Posterior vena cava (tissue), 2 donors: ENCODE data around the gene SSTR5. TPM values are rescaled to one million over a fixed set of nuclear protein-coding genes. Genes with fewer than 3 reads are reported as not detected.

Experiments
- DNase-seq: peaks from one replicate; pipeline ENCODE4 v3.0.0-alpha.2; 2020; ENCODE audit warnings: low spot score
- intact Hi-C, 2 donors: fragments of 100-400 bp; cut with DNase I; formaldehyde crosslinking; loops; one replicate each; pipeline versions ENCODE4 v1.14.1 to v1.14.2; 2022 to 2023
- total RNA-seq, 2 donors: library from RNA; stranded (reverse); fragmentation: NEBNext Ultra II Directional; extraction: Animal tissue kit (Norgen Biotek cat#: 25700); gene quantifications; one replicate each; pipeline ENCODE4 v1.2.1, GENCODE V29; 2021
- donor health status: DM: yes; HTN: yes; CAD: no.
- donor health status: DM: yes; HTN: yes; CAD: no.

Gene SSTR5
- total RNA-seq, 2 donors from 2014 or later = not detected

- intact Hi-C loops = no loop called here
- DNase-seq = no peak
Measured at GRCh38 chr16:1067629-1068028, 4.9 kb upstream of the SSTR5 start.

GRCh38 chr16:1068451-1068850 lies 4.1 kb upstream of the SSTR5 start:
- intact Hi-C loops = no loop called here
- no peak for DNase-seq

- DNase-seq = no peak
- intact Hi-C loops = no loop called here
Measured at GRCh38 chr16:1069154-1069553, 3.4 kb upstream of the SSTR5 start.

GRCh38 chr16:1070084-1070863 lies 2.3 kb upstream of the SSTR5 start:
- intact Hi-C loops = no loop called here
- DNase-seq = no peak

GRCh38 chr16:1070864-1071408 lies 1.6 kb upstream of the SSTR5 start:
- intact Hi-C loops = no loop called here
- no peak for DNase-seq

- DNase-seq = no peak
- intact Hi-C loops = no loop called here
Measured at GRCh38 chr16:1071561-1072225, 854 bp upstream of the SSTR5 start.

GRCh38 chr16:1073262-1073558 lies 663 bp downstream of the SSTR5 start:
- intact Hi-C loops = no loop called here
- no peak for DNase-seq

GRCh38 chr16:1073566-1074378 lies 1.2 kb downstream of the SSTR5 start:
- intact Hi-C loops = no loop called here
- DNase-seq = no peak

GRCh38 chr16:1074379-1074649 lies 1.8 kb downstream of the SSTR5 start:
- DNase-seq = no peak
- intact Hi-C loops = no loop called here

GRCh38 chr16:1075546-1075945 lies 3.0 kb downstream of the SSTR5 start:
- DNase-seq = no peak
- intact Hi-C loops = no loop called here

GRCh38 chr16:1076801-1077576 lies 4.4 kb downstream of the SSTR5 start:
- DNase-seq = no peak
- intact Hi-C loops = no loop called here

- no peak for DNase-seq
- intact Hi-C loops = no loop called here
Measured at GRCh38 chr16:1077877-1078578, 5.5 kb downstream of the SSTR5 start.

- no peak for DNase-seq
- intact Hi-C loops = no loop called here
Measured at GRCh38 chr16:1078579-1079021, 6.1 kb downstream of the SSTR5 start.

- intact Hi-C loops = no loop called here
Measured at GRCh38 chr16:1079341-1079740, 6.8 kb downstream of the SSTR5 start.

GRCh38 chr16:1079786-1080525 lies 7.4 kb downstream of the SSTR5 start:
- no peak for DNase-seq
- intact Hi-C loops = no loop called here

More at GRCh38 chr16:1079341-1079740, 6.8 kb downstream of the SSTR5 start:
- no peak for DNase-seq

- intact Hi-C loops = no loop called here
Measured at GRCh38 chr16:1080801-1081733, 8.5 kb downstream of the SSTR5 start.

GRCh38 chr16:1081734-1082265 lies 9.3 kb downstream of the SSTR5 start:
- intact Hi-C loops = no loop called here
- DNase-seq = no peak

More at GRCh38 chr16:1080801-1081733, 8.5 kb downstream of the SSTR5 start:
- DNase-seq = no peak
